22Rv1 (cell line): ENCODE results near the gene QKI.

ENCODE experiments used
- ZFX ChIP-seq: fragments of 450-650 bp; IDR thresholded peaks from 2 replicates; pipeline ENCODE4 v1.6.1; 2017; ENCODE audit warnings: antibody characterized with exemption, borderline replicate concordance
- TF ChIP-seq, protein P1 (sequence below): fragments of 450-650 bp; IDR thresholded peaks from 2 replicates; pipeline ENCODE4 v1.5.1; 2017; ENCODE audit warnings: mild to moderate bottlenecking

DNA sequence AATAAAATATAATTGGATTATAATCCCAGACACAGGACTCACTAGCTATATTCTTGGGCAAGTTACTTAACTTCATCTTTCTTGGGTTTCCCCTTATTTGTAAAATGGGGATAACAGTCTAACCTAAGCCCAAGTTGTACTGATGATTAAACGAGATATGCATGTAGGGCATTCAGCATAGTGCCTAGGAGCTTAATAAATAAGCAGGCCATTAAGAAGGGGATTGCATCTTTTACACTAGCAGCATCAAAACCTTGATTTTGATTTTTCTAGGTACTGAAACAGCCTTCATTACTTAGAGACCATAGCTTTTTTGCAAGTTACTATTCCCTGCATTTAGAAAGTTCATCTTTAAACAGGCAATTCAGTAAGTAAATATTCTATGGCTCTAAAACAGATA is 2.2 kb upstream of the QKI start:
- TF ChIP-seq, protein P1, sequence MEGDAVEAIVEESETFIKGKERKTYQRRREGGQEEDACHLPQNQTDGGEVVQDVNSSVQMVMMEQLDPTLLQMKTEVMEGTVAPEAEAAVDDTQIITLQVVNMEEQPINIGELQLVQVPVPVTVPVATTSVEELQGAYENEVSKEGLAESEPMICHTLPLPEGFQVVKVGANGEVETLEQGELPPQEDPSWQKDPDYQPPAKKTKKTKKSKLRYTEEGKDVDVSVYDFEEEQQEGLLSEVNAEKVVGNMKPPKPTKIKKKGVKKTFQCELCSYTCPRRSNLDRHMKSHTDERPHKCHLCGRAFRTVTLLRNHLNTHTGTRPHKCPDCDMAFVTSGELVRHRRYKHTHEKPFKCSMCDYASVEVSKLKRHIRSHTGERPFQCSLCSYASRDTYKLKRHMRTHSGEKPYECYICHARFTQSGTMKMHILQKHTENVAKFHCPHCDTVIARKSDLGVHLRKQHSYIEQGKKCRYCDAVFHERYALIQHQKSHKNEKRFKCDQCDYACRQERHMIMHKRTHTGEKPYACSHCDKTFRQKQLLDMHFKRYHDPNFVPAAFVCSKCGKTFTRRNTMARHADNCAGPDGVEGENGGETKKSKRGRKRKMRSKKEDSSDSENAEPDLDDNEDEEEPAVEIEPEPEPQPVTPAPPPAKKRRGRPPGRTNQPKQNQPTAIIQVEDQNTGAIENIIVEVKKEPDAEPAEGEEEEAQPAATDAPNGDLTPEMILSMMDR, result no peak
- no peak for TF ChIP-seq ZFX
